ENCODE data around the gene VAMP3.
A peak's percentile ranks its signal among the peaks of the same experiment; 100 is the strongest.

- TF ChIP-seq, protein P1, sequence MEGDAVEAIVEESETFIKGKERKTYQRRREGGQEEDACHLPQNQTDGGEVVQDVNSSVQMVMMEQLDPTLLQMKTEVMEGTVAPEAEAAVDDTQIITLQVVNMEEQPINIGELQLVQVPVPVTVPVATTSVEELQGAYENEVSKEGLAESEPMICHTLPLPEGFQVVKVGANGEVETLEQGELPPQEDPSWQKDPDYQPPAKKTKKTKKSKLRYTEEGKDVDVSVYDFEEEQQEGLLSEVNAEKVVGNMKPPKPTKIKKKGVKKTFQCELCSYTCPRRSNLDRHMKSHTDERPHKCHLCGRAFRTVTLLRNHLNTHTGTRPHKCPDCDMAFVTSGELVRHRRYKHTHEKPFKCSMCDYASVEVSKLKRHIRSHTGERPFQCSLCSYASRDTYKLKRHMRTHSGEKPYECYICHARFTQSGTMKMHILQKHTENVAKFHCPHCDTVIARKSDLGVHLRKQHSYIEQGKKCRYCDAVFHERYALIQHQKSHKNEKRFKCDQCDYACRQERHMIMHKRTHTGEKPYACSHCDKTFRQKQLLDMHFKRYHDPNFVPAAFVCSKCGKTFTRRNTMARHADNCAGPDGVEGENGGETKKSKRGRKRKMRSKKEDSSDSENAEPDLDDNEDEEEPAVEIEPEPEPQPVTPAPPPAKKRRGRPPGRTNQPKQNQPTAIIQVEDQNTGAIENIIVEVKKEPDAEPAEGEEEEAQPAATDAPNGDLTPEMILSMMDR (IDR thresholded peaks at IDR 0.05; ENCODE audit: low read depth, low read length, missing input control), result no peak
- TF ChIP-seq TAF1 (conservative IDR thresholded peaks at IDR 0.05), result no peak
- no peak for TF ChIP-seq RAD21 (IDR thresholded peaks at IDR 0.05)
- TF ChIP-seq YY1 (IDR thresholded peaks at IDR 0.05), result no peak
- TF ChIP-seq, protein P2, sequence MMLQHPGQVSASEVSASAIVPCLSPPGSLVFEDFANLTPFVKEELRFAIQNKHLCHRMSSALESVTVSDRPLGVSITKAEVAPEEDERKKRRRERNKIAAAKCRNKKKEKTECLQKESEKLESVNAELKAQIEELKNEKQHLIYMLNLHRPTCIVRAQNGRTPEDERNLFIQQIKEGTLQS (IDR thresholded peaks at IDR 0.05), result no peak
- TF ChIP-seq GABPA (IDR thresholded peaks at IDR 0.05 in 1 of 2, conservative IDR thresholded peaks at IDR 0.05 in 1 of 2), result peak; percentile 43 to 84
- TF ChIP-seq JUND (IDR thresholded peaks at IDR 0.05), result no peak
- no peak for TF ChIP-seq REST (IDR thresholded peaks at IDR 0.05)
- TF ChIP-seq FOXA1 (IDR thresholded peaks at IDR 0.05), result no peak
- no peak for TF ChIP-seq HNF4A (conservative IDR thresholded peaks at IDR 0.05)
- peak; percentile 52 for TF ChIP-seq NR2F2 (IDR thresholded peaks at IDR 0.05)
- peak in 1 of 2 donors; percentile 69 for TF ChIP-seq RXRA (IDR thresholded peaks at IDR 0.05)
- TF ChIP-seq EGR1 (IDR thresholded peaks at IDR 0.05; ENCODE audit: low read depth in 2 of 2), result peak in 1 of 2 donors; percentile 56
Observed at GRCh38 chr1:7770997-7771822, at the start of gene VAMP3.

All from liver (tissue), 3 donors.